ENCODE data around the gene SELL. TPM values are rescaled to one million over a fixed set of nuclear protein-coding genes. Genes with fewer than 3 reads are reported as not detected.
A peak's percentile ranks its signal among the peaks of the same experiment; 100 is the strongest.
"Not testable (repeated sequence)": the region's sequence is repeated elsewhere in the genome, so short reads cannot be mapped to it uniquely, and the experiment has no call there.

SELL gene
- total RNA-seq, 2 experiments from 2014 or later: 362 to 365 TPM

DNA sequence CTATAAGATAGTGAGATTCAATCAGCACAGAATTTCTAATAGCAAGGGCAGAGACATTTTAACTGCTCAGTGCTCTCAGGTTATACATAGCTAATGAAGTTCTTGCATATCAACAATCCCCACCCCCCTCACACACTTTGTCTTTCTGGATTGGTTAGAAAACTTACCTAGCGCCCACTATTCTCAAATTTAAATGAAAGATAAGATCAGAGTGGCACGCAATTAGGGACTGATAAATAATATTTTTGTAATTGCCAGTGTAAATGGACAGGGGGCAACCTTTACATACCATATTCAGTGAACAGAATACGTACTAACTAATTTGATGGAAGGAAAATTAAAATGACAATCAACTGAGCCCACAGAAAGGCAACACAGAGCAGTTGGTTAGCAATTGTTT, 11.7 kb downstream of the SELL start:
- H3K27me3 Mint-ChIP-seq (ENCODE audit: low read depth): no peaks in the 10 kb centered on the region
- no peak for DNase-seq
- peaks cover 95% of the 10 kb centered on the region for H3K4me1 Mint-ChIP-seq (ENCODE audit: low read depth)
- CTCF ChIA-PET: interaction anchor here (1.0 to 5.5 kb wide), 5 partner anchors 10 to 114 kb away, joined by 4 to 48 read pairs (median 7); partner anchors contain the start of gene F5
- H3K4me3 Mint-ChIP-seq: peak overlapping the region; percentile 22
- intact Hi-C loops (cut with micrococcal nuclease): loop anchor here (5.0 to 10.0 kb wide), 4 partner anchors 332 to 1788 kb away; partner anchors contain the start of genes ATP1B1, BLZF1, KIFAP3 and NME7
- peak overlapping the region; percentile 94 for H3K27ac Mint-ChIP-seq
- no peaks in the 10 kb centered on the region for H3K9me3 Mint-ChIP-seq
- peaks cover 90% of the 10 kb centered on the region for H3K36me3 Mint-ChIP-seq (ENCODE audit: low read depth)

DNA sequence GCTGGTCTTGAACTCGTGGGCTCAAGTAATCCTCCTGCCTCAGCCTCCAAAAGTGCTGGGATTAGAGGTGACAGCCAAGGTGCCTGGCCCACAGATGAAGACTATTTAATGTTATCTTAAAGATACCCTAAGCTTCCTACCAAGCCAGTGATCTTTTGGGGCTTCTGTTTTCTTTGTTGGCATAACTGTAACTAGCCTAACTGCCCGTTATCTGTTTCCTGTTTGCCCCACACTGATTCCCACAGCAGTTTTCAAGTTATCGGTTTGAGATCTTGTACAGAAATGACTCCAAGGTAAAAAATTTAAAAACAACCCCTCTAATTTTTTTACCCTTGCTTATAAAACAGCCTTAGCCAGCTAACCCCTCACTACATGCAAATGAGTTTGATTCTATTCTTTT, 12.4 kb downstream of the SELL start:
- CTCF ChIA-PET: interaction anchor here (1.0 to 5.5 kb wide), 6 partner anchors 9 to 113 kb away, joined by 4 to 48 read pairs (median 6); partner anchors contain the start of gene F5
- H3K36me3 Mint-ChIP-seq (ENCODE audit: low read depth): peaks cover 89% of the 10 kb centered on the region
- DNase-seq: peak; percentile 45
- peak overlapping the region; percentile 94 for H3K27ac Mint-ChIP-seq
- peak overlapping the region; percentile 17 for H3K4me3 Mint-ChIP-seq
- no peaks in the 10 kb centered on the region for H3K27me3 Mint-ChIP-seq (ENCODE audit: low read depth)
- H3K4me1 Mint-ChIP-seq (ENCODE audit: low read depth): peaks cover 95% of the 10 kb centered on the region
- intact Hi-C loops (cut with micrococcal nuclease): loop anchor here (1.0 to 10.0 kb wide), 3 partner anchors 9 to 594 kb away; partner anchors contain the start of genes ATP1B1, BLZF1 and NME7
- no peaks in the 10 kb centered on the region for H3K9me3 Mint-ChIP-seq

- CTCF ChIA-PET: interaction anchor here (1.6 to 11.8 kb wide), 3 partner anchors 11 to 111 kb away, joined by 4 to 161 read pairs (median 133); partner anchors contain the start of genes F5 and SELL
- Mint-ChIP-seq H3K4me3 (peak overlapping the region; percentile 16), H3K27me3 (ENCODE audit: low read depth) (no peaks in the 10 kb centered on the region), H3K4me1 (ENCODE audit: low read depth) (peaks cover 95% of the 10 kb centered on the region), H3K9me3 (no peaks in the 10 kb centered on the region), H3K36me3 (ENCODE audit: low read depth) (peaks cover 83% of the 10 kb centered on the region), H3K27ac (peak overlapping the region; percentile 94)
- no peak for DNase-seq
- intact Hi-C loops (cut with micrococcal nuclease): loop anchor here (1.0 to 10.0 kb wide), 3 partner anchors 11 to 593 kb away; partner anchors contain the start of genes ATP1B1, BLZF1 and NME7
Observed at GRCh38 chr1:169697755-169698154, 13.7 kb downstream of the SELL start.

GRCh38 chr1:169696273-169697100, 14.9 kb downstream of the SELL start:
- peaks cover 94% of the 10 kb centered on the region for H3K4me1 Mint-ChIP-seq (ENCODE audit: low read depth)
- no peaks in the 10 kb centered on the region for H3K27me3 Mint-ChIP-seq (ENCODE audit: low read depth)
- intact Hi-C loops (cut with micrococcal nuclease): loop anchor here (5.0 to 10.0 kb wide), 2 partner anchors 329 to 592 kb away; partner anchors contain the start of genes ATP1B1, BLZF1 and NME7
- peak overlapping the region; percentile 20 for H3K4me3 Mint-ChIP-seq
- DNase-seq: no peak
- no peaks in the 10 kb centered on the region for H3K9me3 Mint-ChIP-seq
- CTCF ChIA-PET: interaction anchor here (0.6 to 11.8 kb wide), 10 partner anchors 12 to 1980 kb away, joined by 3 to 161 read pairs (median 4); partner anchors contain the start of genes F5 and SELL
- peaks cover 73% of the 10 kb centered on the region for H3K36me3 Mint-ChIP-seq (ENCODE audit: low read depth)
- peak overlapping the region; percentile 94 for H3K27ac Mint-ChIP-seq

GRCh38 chr1:169694304-169695075, 16.9 kb downstream of the SELL start:
- Mint-ChIP-seq H3K27me3 (ENCODE audit: low read depth) (no peaks in the 10 kb centered on the region), H3K36me3 (ENCODE audit: low read depth) (peaks cover 69% of the 10 kb centered on the region), H3K4me1 (ENCODE audit: low read depth) (peaks cover 96% of the 10 kb centered on the region), H3K4me3 (peak overlapping the region; percentile 32), H3K27ac (peak overlapping the region; percentile 94), H3K9me3 (no peaks in the 10 kb centered on the region)
- intact Hi-C loops (cut with micrococcal nuclease): loop anchor here (1.0 to 10.0 kb wide), 7 partner anchors 17 to 1757 kb away; partner anchors contain the start of genes ATP1B1, BLZF1, DCAF6 and MPC2
- CTCF ChIA-PET: interaction anchor here (0.6 to 11.8 kb wide), 15 partner anchors 8 to 148 kb away, joined by 4 to 161 read pairs (median 8); partner anchors contain the start of genes F5 and SELL
- DNase-seq: peak; percentile 59

- peak; percentile 73 for DNase-seq
- Mint-ChIP-seq H3K27ac (peak overlapping the region; percentile 94), H3K4me1 (ENCODE audit: low read depth) (peaks cover 92% of the 10 kb centered on the region), H3K36me3 (ENCODE audit: low read depth) (peaks cover 59% of the 10 kb centered on the region), H3K4me3 (peak overlapping the region; percentile 65), H3K9me3 (no peaks in the 10 kb centered on the region), H3K27me3 (ENCODE audit: low read depth) (no peaks in the 10 kb centered on the region)
- CTCF ChIA-PET: interaction anchor here (0.6 to 11.8 kb wide), 15 partner anchors 9 to 144 kb away, joined by 3 to 161 read pairs (median 5); partner anchors contain the start of genes F5, SELL and SELP
- intact Hi-C loops (cut with micrococcal nuclease): loop anchor here (1.0 to 10.0 kb wide), 10 partner anchors 26 to 1756 kb away; partner anchors contain the start of genes ATP1B1, DCAF6, F5 and MPC2
Observed at GRCh38 chr1:169692756-169693460, 18.5 kb downstream of the SELL start.

- CTCF ChIA-PET: interaction anchor here (0.6 to 11.8 kb wide), 9 partner anchors 9 to 104 kb away, joined by 3 to 161 read pairs (median 6); partner anchors contain the start of genes F5 and SELL
- no peaks in the 10 kb centered on the region for H3K9me3 Mint-ChIP-seq
- peaks cover 70% of the 10 kb centered on the region for H3K4me1 Mint-ChIP-seq (ENCODE audit: low read depth)
- peaks cover 42% of the 10 kb centered on the region for H3K36me3 Mint-ChIP-seq (ENCODE audit: low read depth)
- DNase-seq: no peak
- H3K4me3 Mint-ChIP-seq: peak overlapping the region; percentile 10
- intact Hi-C loops (cut with micrococcal nuclease): loop anchor here (5.0 to 10.0 kb wide), 4 partner anchors 203 to 1753 kb away; partner anchors contain the start of genes ATP1B1, DCAF6, MPC2 and SLC19A2
- peak overlapping the region; percentile 94 for H3K27ac Mint-ChIP-seq
- H3K27me3 Mint-ChIP-seq (ENCODE audit: low read depth): no peaks in the 10 kb centered on the region
Observed at GRCh38 chr1:169690489-169690888, 20.9 kb downstream of the SELL start.

GRCh38 chr1:169689395-169689794, 22.0 kb downstream of the SELL start:
- Mint-ChIP-seq H3K36me3 (ENCODE audit: low read depth) (peaks cover 31% of the 10 kb centered on the region), H3K27me3 (ENCODE audit: low read depth) (no peaks in the 10 kb centered on the region), H3K4me1 (ENCODE audit: low read depth) (peaks cover 60% of the 10 kb centered on the region), H3K27ac (no peak overlapping the region), H3K9me3 (no peaks in the 10 kb centered on the region), H3K4me3 (peak overlapping the region; percentile 36)
- intact Hi-C loops (cut with micrococcal nuclease): loop anchor here (1.0 kb wide), 1 partner anchor 9 kb away; no protein-coding TSS in a partner anchor
- DNase-seq: no peak
- CTCF ChIA-PET: interaction anchor here (1.4 to 11.8 kb wide), 5 partner anchors 9 to 103 kb away, joined by 6 to 161 read pairs (median 8); partner anchors contain the start of genes F5 and SELL

DNA sequence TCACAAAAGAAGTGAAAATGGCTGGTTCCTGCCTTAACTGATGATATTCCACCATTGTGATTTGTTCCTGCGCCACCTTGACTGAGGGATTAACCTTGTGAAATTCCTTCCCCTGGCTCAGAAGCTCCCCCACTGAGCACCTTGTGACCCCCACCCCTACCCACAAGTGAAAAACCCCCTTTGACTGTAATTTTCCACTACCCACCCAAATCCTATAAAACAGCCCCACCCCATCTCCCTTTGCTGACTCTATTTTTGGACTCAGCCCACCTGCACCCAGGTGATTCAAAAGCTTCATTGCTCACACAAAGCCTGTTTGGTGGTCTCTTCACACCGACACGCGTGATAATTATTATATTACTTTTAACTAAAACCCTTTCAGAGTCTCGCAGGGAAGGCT, 23.0 kb downstream of the SELL start:
- DNase-seq; H3K27me3 Mint-ChIP-seq (ENCODE audit: low read depth); H3K9me3 Mint-ChIP-seq; intact Hi-C loops (cut with micrococcal nuclease); H3K27ac Mint-ChIP-seq: not testable (repeated sequence)
- CTCF ChIA-PET: interaction anchor here (3.1 to 11.8 kb wide), 3 partner anchors 20 to 102 kb away, joined by 8 to 161 read pairs (median 27); partner anchors contain the start of genes F5 and SELL
- Mint-ChIP-seq H3K4me1 (ENCODE audit: low read depth) (peaks cover 49% of the 10 kb centered on the region), H3K36me3 (ENCODE audit: low read depth) (peaks cover 23% of the 10 kb centered on the region), H3K4me3 (peak overlapping the region; percentile 26)

GRCh38 chr1:169683661-169684060, 27.8 kb downstream of the SELL start:
- H3K4me1 Mint-ChIP-seq (ENCODE audit: low read depth): peaks cover 40% of the 10 kb centered on the region
- H3K36me3 Mint-ChIP-seq (ENCODE audit: low read depth): no peaks in the 10 kb centered on the region

More at GRCh38 chr1:169683661-169684060, 27.8 kb downstream of the SELL start:
- no peaks in the 10 kb centered on the region for H3K27me3 Mint-ChIP-seq (ENCODE audit: low read depth)
- H3K4me3 Mint-ChIP-seq: no peak overlapping the region
- no peak overlapping the region for H3K27ac Mint-ChIP-seq
- CTCF ChIA-PET: interaction anchor here (2.6 to 11.1 kb wide), 4 partner anchors 10 to 81 kb away, joined by 11 to 94 read pairs (median 16); no protein-coding TSS in a partner anchor
- intact Hi-C loops (cut with micrococcal nuclease): no loop called here
- no peak for DNase-seq
- no peaks in the 10 kb centered on the region for H3K9me3 Mint-ChIP-seq

All from activated naive CD4-positive, alpha-beta T cell treated with anti-CD3 and anti-CD28 coated beads for 36 hours (primary cell).